GM18508 (cell line): ENCODE results near the gene KIF11.

ENCODE experiments used
- ATAC-seq: cut with Tn5 transposase; IDR thresholded peaks from one replicate; pipeline ENCODE4 v1.9.1; 2021; ENCODE audit warnings: moderate number of reproducible peaks; ENCODE audit not compliant: insufficient read depth, unreplicated experiment

KIF11 gene

DNA sequence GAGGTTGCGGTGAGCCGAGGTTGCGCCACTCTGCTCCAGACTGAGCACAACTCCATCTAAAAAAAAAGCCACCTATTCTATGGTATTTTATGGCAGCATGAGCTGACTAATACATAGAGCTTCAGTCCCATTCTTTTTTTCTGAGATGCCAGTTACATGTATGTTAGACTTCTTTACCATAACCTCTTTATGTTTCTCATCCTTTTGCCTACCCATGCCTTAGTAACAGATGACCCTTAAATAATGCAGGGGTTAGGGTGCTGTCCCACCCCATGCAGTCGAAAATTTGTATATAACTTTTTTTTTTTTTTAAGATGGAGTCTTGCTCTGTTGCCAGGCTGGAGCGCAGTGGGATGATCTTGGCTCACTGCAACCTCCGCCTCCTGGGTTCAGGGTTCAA is 74.1 kb downstream of the KIF11 start:
- no peak for ATAC-seq

DNA sequence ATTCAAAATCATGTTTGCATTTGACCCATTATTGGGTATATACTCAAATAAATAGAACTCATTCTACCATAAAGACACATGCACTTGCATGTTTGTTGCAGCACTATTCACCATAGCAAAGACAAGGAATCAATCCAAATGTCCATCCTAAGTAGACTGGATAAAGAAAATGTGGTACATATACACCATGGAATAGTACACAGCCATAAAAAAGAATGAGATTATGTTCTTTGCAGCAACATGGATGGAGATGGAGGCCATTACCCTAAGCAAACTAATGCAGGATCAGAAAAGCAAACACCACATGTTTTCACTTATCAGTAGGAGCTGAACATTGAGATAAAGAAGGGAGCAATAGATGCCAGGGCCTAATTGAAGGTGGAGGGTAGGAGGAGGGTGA is 84.8 kb downstream of the KIF11 start:
- no peak for ATAC-seq

DNA sequence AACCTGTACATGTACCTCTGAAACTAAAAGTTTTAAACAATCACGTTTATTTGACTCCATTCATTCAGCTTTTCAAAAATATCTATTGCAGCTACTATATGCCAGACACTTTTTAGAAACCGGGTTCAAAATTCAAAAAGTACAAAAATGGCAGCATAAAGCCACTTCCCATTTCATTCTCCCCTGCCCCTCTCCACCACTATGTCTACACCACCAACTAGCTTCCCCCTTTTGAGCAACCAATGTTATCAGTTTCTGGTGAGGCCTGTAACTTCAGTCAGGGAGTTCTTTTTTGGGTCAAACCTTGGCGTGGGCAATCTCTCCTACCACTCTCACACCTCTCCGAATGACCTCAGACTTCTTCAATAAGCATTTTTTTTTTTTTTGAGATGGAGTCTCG is 85.3 kb downstream of the KIF11 start:
- ATAC-seq = no peak

DNA sequence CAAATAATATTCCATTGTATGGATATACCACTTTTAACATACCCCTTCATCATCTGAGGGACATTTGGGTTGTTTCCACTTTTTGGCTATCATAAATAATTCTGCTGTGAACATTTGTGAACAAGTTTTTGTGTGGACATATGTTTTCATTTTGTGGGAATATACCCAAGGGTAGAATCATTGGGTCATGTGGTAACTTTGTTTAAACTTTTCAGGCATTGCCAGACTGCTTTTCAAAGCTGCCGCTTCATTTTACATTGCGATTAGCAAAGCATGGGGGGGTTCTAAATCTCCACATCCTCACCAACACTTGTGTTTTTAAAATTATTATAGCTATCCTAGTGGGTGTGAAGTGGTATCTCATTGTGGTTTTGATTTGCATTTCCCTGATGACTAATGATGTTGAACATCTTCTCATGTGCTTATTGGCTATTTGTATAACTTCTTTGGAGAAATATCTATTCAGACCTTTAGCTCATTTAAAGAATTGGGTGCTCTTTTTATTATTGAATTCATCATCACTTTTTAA is 88.4 kb downstream of the KIF11 start:
- ATAC-seq = no peak

DNA sequence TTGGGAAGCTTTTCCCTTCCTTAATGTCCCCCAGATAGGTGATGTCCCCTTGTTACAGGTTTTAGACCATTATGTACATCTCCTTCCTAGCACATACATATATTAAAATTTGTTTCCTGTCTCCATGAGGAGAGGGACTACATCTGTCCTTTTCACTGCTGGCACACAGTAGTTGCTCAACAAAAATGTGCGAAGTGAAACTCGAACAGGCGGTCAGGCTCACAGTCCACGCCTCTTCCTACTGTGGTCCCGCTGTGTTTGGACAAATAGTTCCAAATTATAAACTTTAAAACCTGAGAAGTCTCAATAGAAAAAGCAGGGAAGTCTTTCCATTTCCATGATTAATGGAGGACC is 95.6 kb downstream of the KIF11 start:
- ATAC-seq = no peak

DNA sequence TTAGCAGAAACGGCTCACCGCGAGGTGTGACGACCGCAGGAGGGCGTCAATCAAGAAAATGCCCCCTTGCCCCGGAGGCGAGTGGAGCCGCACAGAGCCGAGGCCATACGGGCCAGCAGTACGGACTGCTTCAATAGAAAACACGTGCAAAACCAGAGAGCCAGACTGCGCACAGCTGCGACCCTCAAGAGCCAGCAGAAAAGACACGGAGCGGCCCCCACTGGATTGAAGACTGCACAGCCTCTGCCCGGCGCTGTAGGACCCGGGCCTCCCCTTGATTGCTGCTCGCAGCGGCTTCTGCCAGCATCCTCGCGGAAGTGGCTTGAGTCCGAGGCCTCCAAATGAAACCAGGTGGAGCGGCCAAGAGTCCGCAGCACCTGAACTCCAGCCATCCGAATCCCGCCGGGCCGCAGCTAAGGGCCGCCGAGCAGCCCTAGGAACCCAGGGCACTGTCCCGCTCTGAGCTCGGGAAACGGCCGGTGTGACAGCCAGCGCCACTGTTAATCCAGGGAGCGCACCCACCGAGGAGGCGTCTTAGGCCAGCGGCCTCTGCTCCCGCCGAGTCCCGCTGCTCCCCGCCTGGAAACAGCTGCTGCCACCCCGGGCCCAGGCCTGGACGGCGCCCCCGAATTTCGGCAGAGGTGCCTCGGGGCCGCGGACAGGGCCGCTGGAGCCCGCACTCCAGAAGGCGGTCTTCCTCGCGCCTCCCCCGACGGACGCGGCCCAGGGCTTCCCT is 96.2 kb downstream of the KIF11 start:
- no peak for ATAC-seq

DNA sequence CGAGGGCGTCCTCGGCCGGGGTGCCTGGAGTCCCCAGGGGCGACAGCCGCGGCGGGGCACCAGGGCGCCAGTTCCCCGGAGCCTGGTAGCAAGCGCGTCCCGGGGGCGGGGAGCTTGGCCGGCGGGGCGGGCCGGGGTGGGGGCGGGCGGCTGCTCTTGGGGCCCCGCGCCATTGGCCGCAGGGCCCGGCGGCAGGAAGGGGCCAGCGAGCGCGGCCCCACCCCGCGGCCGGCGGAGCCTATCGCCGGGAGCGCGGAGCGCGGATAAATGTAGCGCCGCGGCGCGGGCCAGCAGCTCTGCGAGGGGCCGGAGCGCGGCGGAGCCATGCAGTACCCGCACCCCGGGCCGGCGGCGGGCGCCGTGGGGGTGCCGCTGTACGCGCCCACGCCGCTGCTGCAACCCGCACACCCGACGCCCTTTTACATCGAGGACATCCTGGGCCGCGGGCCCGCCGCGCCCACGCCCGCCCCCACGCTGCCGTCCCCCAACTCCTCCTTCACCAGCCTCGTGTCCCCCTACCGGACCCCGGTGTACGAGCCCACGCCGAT is 96.8 kb downstream of the KIF11 start, which contains the start of gene HHEX:
Gene HHEX (plus strand): TSS at position 293 of the 548 bp plus-strand sequence. CDS start 32 bp downstream, at position 325.
- ATAC-seq = no peak

DNA sequence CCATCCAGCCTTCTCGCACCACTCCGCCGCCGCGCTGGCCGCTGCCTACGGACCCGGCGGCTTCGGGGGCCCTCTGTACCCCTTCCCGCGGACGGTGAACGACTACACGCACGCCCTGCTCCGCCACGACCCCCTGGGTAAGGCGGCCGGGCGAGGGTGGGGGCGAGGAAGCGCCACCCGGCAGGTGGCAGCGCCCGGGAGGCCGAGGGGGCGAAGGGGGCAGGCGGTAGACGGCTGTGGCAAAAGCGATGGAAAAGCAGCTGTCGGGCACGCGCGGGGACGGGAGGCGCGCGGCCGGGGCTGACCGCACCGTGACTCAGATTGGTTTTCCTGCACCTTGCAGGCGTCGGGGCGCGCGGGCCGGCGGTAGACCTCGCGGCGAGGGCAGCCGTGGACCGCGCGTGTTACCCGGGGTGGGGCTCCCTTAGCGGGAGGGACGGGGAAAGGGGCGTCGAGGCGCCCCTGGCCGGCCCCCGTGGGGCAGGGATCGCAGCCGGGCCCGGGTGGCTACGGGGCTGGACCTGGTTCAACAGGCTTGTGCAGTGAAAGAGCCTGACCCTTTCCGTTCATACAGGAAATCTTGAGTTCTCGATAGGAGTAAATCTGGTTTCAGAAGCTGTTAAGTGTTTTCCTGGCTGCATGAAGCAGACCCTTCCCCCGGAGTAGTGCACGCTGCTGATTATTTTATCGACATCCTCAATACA is 97.4 kb downstream of the KIF11 start:
- ATAC-seq = no peak

DNA sequence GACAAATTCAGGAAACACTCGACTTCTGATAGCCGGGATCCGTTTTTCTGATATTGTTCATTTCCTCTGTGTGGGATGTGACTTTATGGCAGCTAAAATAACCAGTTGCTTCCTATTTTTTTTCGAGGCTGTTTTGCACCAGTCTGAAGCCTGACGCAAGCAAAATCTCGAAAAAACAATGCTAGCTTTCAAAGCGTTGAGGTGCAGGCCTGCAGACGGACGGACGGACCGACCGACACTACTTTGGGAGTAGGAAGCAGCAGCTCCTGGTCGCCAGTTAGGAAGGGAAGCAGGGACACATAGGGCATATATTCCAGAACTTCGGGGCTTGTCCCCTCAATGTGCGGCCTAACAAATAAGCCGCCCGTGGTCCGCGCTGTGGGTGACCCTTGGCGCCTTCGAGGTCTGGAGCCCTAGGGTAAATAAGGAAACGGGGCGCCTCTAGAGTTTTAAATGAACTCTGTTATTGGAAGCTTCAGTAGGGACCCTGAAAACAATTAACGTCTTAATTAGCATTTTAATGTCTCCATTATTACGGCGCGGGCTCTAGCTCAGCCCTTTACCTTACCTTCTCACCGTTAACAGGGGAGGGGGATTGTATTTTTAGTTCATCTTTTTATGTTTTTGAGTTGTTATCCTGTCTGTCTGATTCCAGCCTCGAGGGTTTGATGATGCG is 98.1 kb downstream of the KIF11 start:
- ATAC-seq = no peak

DNA sequence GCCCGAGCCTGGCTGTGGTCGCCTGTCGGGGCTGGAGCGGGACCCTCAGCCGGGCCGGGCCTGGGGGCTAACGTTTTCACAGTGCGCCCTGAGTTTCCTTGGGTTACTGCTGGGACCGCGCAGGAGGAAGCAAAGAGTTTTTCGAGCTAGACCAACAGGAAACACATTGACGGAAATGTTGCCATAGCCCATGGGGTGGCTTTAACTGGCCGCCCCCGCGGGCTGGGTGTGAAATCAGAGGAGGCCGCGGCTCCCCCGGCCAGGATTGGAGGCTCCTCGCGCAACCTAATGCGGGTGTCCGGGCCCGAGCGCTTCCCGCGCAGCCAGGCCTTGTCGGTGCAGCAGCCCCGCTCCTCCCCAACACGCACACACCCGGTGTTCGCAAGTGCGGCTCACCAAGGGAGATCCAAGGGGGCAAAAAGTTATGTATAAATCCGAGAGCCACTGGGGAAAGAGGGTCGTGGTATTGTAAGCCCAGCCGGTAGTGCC is 98.7 kb downstream of the KIF11 start:
- no peak for ATAC-seq

DNA sequence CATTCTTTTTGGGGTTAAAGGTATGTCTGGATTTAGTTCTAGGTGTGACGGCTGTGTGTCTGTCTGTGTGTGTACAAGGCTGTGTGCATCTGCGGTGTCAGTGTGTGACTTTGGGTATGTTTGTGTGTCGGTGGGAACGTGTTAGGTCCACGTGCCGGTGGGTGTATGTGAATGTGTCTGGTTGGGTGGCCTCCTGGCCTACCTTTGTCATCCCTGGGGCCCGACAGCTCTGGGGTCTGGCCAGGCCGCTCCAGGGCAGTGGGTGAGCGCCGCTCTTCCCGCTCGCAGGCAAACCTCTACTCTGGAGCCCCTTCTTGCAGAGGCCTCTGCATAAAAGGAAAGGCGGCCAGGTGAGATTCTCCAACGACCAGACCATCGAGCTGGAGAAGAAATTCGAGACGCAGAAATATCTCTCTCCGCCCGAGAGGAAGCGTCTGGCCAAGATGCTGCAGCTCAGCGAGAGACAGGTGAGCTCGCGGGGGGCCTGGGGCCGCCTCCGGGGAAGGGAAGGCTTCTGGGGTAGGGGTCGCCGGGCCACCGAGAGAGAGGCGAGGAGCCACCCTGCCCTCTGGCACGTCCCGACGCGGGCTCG is 99.2 kb downstream of the KIF11 start:
- ATAC-seq = no peak

DNA sequence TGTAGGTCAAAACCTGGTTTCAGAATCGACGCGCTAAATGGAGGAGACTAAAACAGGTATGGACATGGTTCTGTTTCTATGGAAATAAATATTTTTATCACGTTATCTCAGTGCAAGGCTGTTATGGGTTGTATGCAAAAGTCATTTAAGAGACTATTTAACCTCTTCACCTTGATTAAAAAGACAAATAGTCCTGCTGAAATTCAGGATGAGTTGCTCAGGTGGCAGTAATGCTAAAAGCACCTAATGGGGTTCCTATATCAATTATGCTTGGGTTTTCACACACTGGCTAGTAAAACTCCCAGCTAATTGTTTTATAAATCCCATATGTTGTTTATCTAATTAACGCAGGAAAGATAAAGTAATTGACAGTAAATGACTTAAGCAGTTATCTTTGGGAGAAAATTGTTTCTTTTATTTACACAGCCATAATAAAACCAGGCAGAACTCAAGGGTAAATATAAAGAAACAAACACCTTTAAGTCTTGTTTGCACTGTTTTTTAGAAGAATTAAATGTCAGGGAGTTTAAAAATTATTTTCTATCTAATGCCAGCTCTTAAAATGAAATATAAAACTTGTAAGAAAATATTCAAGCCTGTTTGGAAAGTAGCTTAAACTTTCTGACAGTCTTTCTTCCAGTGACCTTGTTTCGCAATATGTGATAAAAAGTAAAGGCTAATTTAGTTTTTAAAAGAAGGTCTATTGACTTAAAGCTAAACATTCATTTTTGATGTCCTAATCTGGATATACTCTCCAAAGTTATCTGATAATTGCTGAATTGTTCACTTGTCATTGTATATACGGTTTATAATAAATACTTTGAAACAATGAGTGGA is 100.0 kb downstream of the KIF11 start:
- no peak for ATAC-seq

DNA sequence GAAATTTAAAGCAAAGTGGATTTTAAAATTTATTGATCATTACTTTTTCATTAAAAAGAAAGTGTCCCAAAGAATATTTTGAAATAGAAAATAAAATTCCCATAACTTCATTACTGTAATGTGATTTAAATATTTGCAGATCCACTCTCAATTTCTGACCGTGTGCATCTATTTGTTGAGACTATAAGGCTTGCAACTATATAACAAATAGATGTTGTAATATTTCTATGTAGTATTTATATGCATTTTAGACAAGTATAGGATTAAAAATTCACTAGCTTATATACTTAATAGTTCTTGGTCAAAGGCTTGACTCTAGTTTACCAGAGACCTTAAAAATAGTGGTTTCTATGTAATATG is 100.6 kb downstream of the KIF11 start:
- no peak for ATAC-seq

DNA sequence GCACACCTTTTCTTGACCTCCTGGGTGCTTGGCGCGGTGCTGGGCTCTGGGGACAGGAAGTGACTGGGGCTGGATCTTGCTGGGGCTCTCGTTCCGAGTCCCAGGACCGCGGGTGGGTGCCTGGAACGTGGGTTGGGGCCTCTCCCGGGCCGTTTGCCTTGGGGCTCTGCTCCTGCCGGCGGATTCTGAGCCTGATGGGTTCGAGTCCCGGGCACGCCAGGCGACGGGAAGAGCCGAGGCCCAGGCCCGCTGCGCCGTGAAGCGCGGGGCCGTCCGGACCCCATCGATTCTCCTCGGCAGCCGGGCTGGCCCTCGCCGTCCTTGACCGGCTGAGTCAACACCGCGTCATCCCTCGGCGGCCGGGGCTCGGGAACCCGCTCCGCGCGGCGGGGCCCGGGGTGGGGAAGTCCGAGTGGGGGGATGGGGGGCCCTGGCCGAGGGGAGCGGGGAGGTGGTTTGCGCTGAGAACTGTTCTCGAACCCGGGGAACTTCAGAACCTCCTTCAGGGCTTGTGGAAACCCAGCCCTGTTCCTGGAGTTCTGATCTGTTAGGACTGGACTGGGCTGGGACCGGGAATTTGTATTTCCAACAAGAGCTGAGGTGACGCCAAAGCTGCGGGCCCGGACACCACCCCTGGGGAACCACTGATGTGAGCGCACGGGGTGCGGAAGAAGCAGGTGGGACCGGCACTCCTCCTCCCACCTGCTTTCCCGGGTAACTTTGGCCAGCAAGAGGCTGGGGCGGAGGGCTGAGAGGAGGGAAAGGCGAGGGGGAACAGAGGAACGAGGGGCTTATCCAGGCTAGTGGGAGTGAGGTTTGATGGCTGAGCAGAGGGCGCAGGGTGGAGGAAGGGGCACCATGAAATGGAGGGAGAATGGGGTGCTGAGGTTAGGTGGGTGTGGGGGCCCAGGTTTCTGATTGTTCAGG is 103.0 kb downstream of the KIF11 start:
- no peak for ATAC-seq

DNA sequence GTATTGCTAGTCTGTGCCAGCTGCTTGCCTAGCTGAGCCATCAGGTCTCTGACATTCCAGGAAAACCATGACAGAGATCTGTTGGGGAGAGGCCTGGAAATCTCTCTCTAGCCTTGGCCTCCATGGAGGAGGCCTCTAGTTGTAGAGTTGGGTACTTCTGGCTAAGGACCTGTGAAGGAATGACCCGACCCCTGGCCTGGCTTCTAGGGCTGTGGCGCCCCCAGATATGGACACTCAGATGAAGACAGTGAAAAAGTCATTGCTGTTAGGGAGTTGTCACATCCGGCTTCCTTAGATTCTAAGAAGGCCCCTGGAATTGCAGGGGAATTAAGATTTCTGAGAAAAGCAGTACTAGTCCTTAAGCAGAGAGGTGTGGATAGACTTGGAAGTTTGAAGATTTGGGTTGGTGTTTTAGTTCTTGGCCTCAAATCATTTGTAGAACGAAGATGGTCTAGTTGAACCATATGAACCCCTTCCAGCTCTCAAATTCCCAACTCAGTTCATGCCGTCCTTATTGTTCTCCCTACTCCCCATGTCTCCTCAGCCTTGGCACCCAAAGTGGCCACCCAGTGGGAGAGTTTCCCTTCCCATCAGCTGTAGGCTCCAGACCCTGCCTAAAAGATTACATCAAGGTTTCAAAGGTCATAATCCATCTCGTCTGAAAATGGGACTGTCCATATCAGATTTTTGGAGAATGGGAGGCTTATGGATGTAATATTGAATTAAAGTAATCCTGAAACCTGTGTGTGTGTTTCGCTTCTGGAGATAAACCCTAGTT is 103.9 kb downstream of the KIF11 start:
- ATAC-seq = no peak

DNA sequence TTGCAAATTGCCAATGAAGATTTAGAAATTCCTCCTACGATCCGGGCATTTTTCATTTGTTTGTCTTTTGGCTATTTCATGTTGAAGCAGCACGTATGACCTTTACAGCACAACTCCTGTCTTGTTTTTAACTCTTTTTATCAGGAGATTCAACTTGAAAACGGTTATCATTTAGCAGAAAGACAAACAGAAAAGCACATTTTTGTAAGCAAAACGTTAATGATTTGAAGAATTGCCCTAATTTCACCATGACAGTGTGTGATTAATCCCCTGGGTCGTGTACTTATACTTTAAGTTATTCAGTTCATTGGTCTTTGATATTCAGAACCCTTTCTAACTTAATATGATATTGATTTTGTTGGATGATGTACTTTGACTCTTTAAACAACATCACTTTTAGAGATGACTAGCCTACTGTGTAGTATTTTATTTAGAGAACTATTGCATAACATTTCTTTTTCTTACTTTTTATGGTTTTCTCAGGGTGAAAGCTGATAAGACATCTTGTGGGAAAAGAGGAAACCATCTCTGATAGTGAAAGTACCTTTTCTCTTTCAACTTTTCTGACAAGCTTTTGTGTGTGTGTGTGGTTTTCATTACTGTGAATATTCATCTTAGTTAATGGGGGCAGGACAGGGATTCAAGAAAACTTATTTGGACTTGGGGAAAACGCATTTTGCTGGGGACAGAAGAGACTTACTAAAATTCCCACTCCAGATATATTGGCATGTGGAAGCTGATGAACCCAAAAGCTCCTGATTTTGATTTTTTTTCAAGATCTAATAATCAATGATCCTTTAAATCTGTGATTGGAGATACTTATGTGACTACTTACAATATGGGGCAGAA is 105.0 kb downstream of the KIF11 start:
- ATAC-seq = no peak

DNA sequence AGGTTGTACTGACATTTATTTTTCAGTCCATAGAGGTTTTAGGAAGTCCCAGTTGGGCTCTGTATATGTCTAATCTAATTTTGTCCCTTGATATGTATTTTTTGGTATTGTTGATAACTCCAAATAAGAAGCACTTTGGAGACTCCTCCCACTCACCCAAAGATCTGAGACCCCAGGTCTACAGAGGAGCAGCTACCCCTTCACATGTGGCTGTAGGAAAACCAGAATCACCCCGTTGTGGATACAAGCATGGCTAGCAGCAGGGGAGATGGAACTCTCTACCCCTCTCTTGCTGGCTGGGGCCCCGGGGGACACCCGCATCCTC is 106.2 kb downstream of the KIF11 start:
- no peak for ATAC-seq
